H9 (cell line): ENCODE data around the gene PNMA8A. TPM values are rescaled to one million over a fixed set of nuclear protein-coding genes. Genes with fewer than 3 reads are reported as not detected.

ENCODE experiments used
- DNase-seq: peaks from one replicate; pipeline ENCODE4 v3.0.0-alpha.2; 2017
- H2AFZ ChIP-seq: one replicate; pipeline ENCODE4 v1.6.1; 2013; ENCODE audit warnings: mild to moderate bottlenecking, low read length, control low read depth, moderate library complexity
- H2AK5ac ChIP-seq: 2 replicates; pipeline ENCODE4 v1.6.1; 2013; ENCODE audit warnings: low read length, control low read depth, mixed read lengths; ENCODE audit not compliant: insufficient read length
- H2BK120ac ChIP-seq: one replicate; pipeline ENCODE4 v1.6.1; 2013; ENCODE audit warnings: low read depth, mild to moderate bottlenecking, low read length, control low read depth, inconsistent platforms; ENCODE audit not compliant: poor library complexity, severe bottlenecking
- H2BK12ac ChIP-seq: 2 replicates; pipeline ENCODE4 v1.6.1; 2013; ENCODE audit warnings: low read length, control low read depth, mixed read lengths, low read depth; ENCODE audit not compliant: insufficient read length
- H2BK15ac ChIP-seq: 2 replicates; pipeline ENCODE4 v1.6.1; 2013; ENCODE audit warnings: low read depth, low read length, control low read depth
- H2BK20ac ChIP-seq: one replicate; pipeline ENCODE4 v1.6.1; 2013; ENCODE audit warnings: low read depth, mild to moderate bottlenecking, low read length, control low read depth, inconsistent platforms; ENCODE audit not compliant: poor library complexity, severe bottlenecking
- H2BK5ac ChIP-seq: 2 replicates; pipeline ENCODE4 v1.6.1; 2013; ENCODE audit warnings: low read length, control low read depth, mixed read lengths; ENCODE audit not compliant: insufficient read length
- H3K14ac ChIP-seq: 2 replicates; pipeline ENCODE4 v1.6.1; 2013; ENCODE audit warnings: low read length, control low read depth; ENCODE audit not compliant: insufficient read depth
- H3K18ac ChIP-seq: 2 replicates; pipeline ENCODE4 v1.6.1; 2013; ENCODE audit warnings: low read depth, mild to moderate bottlenecking, mixed read lengths, low read length, control low read depth; ENCODE audit not compliant: insufficient read length
- H3K23ac ChIP-seq: 2 replicates; pipeline ENCODE4 v1.6.1; 2013; ENCODE audit warnings: low read length, control low read depth, mixed read lengths, low read depth; ENCODE audit not compliant: insufficient read length
- H3K23me2 ChIP-seq: 2 replicates; pipeline ENCODE4 v1.6.1; 2013; ENCODE audit warnings: low read depth, mild to moderate bottlenecking, mixed read lengths, low read length, control low read depth; ENCODE audit not compliant: insufficient read length, poor library complexity, severe bottlenecking
- H3K27ac ChIP-seq: 2 replicates; pipeline ENCODE4 v1.5.1; 2013; ENCODE audit warnings: low read length, control low read depth, mixed read lengths, low read depth; ENCODE audit not compliant: insufficient read length
- H3K27me3 ChIP-seq: 2 replicates; pipeline ENCODE4 v1.6.1; 2013; ENCODE audit warnings: low read length, control low read depth, inconsistent platforms; ENCODE audit not compliant: insufficient read depth
- H3K4ac ChIP-seq: 2 replicates; pipeline ENCODE4 v1.6.1; 2013; ENCODE audit warnings: low read depth, mild to moderate bottlenecking, control low read depth, inconsistent platforms, low read length, moderate library complexity
- H3K4me1 ChIP-seq: 2 replicates; pipeline ENCODE4 v1.6.1; 2013; ENCODE audit warnings: low read length, control low read depth, inconsistent platforms; ENCODE audit not compliant: insufficient read depth
- H3K4me2 ChIP-seq: 2 replicates; pipeline ENCODE4 v1.6.1; 2013; ENCODE audit warnings: low read length, control low read depth, mixed read lengths; ENCODE audit not compliant: insufficient read length, insufficient read depth
- H3K56ac ChIP-seq: 2 replicates; pipeline ENCODE4 v1.6.1; 2013; ENCODE audit warnings: low read depth, mild to moderate bottlenecking, mixed read lengths, low read length, control low read depth; ENCODE audit not compliant: insufficient read length
- H3K79me1 ChIP-seq: 2 replicates; pipeline ENCODE4 v1.6.1; 2013; ENCODE audit warnings: low read depth, mild to moderate bottlenecking, moderate library complexity, low read length, control low read depth, inconsistent platforms; ENCODE audit not compliant: insufficient read depth, poor library complexity, severe bottlenecking
- H3K79me2 ChIP-seq: 2 replicates; pipeline ENCODE4 v1.6.1; 2013; ENCODE audit warnings: low read length, control low read depth, inconsistent platforms; ENCODE audit not compliant: insufficient read depth
- H3K9ac ChIP-seq: 2 replicates; pipeline ENCODE4 v1.6.1; 2013; ENCODE audit warnings: low read length, control low read depth, mixed read lengths; ENCODE audit not compliant: insufficient read length; ENCODE audit errors: extremely low read depth
- H3K9me3 ChIP-seq: one replicate; pipeline ENCODE4 v1.6.1; 2013; ENCODE audit warnings: low read depth, low read length, inconsistent platforms; ENCODE audit not compliant: control insufficient read depth
- H3T11ph ChIP-seq: one replicate; pipeline ENCODE4 v1.6.1; 2013; ENCODE audit warnings: mild to moderate bottlenecking, low read length, control low read depth, inconsistent platforms
- H4K20me1 ChIP-seq: one replicate; pipeline ENCODE4 v1.6.1; 2013; ENCODE audit not compliant: control insufficient read depth, insufficient read length, insufficient read depth
- H4K5ac ChIP-seq: 2 replicates; pipeline ENCODE4 v1.6.1; 2013; ENCODE audit warnings: low read depth, mild to moderate bottlenecking, mixed read lengths, low read length, control low read depth; ENCODE audit not compliant: insufficient read length
- H4K8ac ChIP-seq: replicated peaks from 2 replicates; pipeline ENCODE4 v1.6.1; 2013; ENCODE audit warnings: low read length, control low read depth, mixed read lengths, low read depth; ENCODE audit not compliant: insufficient read length
- H4K91ac ChIP-seq: 2 replicates; pipeline ENCODE4 v1.6.1; 2013; ENCODE audit warnings: low read depth, mild to moderate bottlenecking, moderate library complexity, mixed read lengths, low read length, control low read depth; ENCODE audit not compliant: insufficient read length
- H3K27ac Mint-ChIP-seq, 3 experiments: 2 replicates in 2 of 3; 3 replicates in 1 of 3; pipeline ENCODE4 v1.8.0; 2020 to 2021; ENCODE audit warnings: mixed read lengths in 3 of 3, mild to moderate bottlenecking in 1 of 3, moderate library complexity in 1 of 3
- H3K27me3 Mint-ChIP-seq: 2 replicates; pipeline ENCODE4 v1.8.0; 2021; ENCODE audit warnings: low read depth, mild to moderate bottlenecking, moderate library complexity, mixed read lengths
- H3K36me3 Mint-ChIP-seq, 3 experiments: 2 replicates in 2 of 3; 3 replicates in 1 of 3; pipeline ENCODE4 v1.8.0; 2020 to 2021; ENCODE audit warnings: low read depth in 3 of 3, mixed read lengths in 3 of 3; ENCODE audit not compliant: insufficient read depth in 1 of 3
- H3K4me1 Mint-ChIP-seq, 2 experiments: 2 replicates each; pipeline ENCODE4 v1.8.0; 2020; ENCODE audit warnings: mixed read lengths in 2 of 2
- H3K4me3 Mint-ChIP-seq, 2 experiments: 2 replicates in 1 of 2; 3 replicates in 1 of 2; pipeline ENCODE4 v1.8.0; 2020 to 2021; ENCODE audit warnings: mild to moderate bottlenecking in 2 of 2, mixed read lengths in 2 of 2, moderate library complexity in 1 of 2
- H3K9me3 Mint-ChIP-seq, 2 experiments: 2 replicates in 1 of 2; 3 replicates in 1 of 2; pipeline ENCODE4 v1.8.0; 2020; ENCODE audit warnings: mild to moderate bottlenecking in 2 of 2, mixed read lengths in 2 of 2, moderate library complexity in 1 of 2
- WGBS: extraction: QIAGEN DNeasy Blood & Tissue Kit; methylation state at CpG from one replicate; pipeline ENCODE4 v1.1.7; 2013; ENCODE audit warnings: missing lambda C conversion rate, low lambda C conversion rate, mixed read lengths; ENCODE audit not compliant: insufficient read length; ENCODE audit errors: extremely low coverage; 5-methylcytosine and 5-hydroxymethylcytosine counted together
- total RNA-seq: library from RNA; stranded (reverse); gene quantifications from 2 replicates; pipeline ENCODE4 v1.2.1, GENCODE V29; 2021
- TF ChIP-seq, protein P1 (sequence below): fragments of 200-600 bp; sonication (generic); conservative IDR thresholded peaks from 3 replicates; pipeline ENCODE4 v1.8.0; 2021; ENCODE audit warnings: antibody characterized with exemption, mild to moderate bottlenecking

PNMA8A gene
- total RNA-seq, 1 experiment from 2014 or later: 22.6 TPM

DNA sequence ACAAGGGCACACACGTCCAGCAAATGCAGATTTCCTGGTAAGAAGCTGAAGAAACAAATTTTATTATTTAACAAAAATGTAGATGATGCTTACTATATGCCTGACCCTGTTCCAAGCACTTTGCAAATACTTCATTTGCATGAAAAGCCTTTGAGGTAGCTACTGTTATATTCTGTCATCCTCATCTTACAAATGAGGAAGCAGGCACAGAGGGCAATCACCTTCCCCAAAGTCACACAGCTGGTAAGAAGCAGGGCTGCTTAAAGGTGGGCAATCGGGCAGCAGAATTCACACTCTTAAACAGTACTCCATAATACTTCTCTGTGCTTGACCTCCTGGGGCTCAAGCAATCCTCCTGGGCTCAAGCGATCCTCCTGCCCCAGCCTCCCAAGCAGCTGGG, 24.4 kb downstream of the PNMA8A start:
- Histone ChIP-seq H2BK12ac (no peak overlapping the region), H2BK20ac (no peak overlapping the region), H3K23me2 (no peaks in the 10 kb centered on the region), H3T11ph (no peak overlapping the region), H4K8ac (no peak overlapping the region), H3K18ac (no peak overlapping the region), H3K4me2 (no peak overlapping the region), H3K56ac (no peak overlapping the region), H4K91ac (no peak overlapping the region), H4K5ac (no peak overlapping the region), H2AK5ac (no peak overlapping the region), H3K79me1 (no peaks in the 10 kb centered on the region), H2BK15ac (no peak overlapping the region), H3K9me3 (no peaks in the 10 kb centered on the region), H3K79me2 (no peaks in the 10 kb centered on the region), H3K4me1 (no peaks in the 10 kb centered on the region), H3K23ac (no peak overlapping the region), H3K4ac (no peak overlapping the region), H2BK5ac (no peak overlapping the region), H2AFZ (no peak overlapping the region), H4K20me1 (no peaks in the 10 kb centered on the region), H3K9ac (no peak overlapping the region), H3K14ac (no peak overlapping the region), H3K27ac (no peak overlapping the region), H3K27me3 (no peaks in the 10 kb centered on the region), H2BK120ac (no peak overlapping the region)
- Mint-ChIP-seq H3K4me1 (no peaks in the 10 kb centered on the region), H3K27ac (no peak overlapping the region), H3K36me3 (no peaks in the 10 kb centered on the region), H3K9me3 (peaks cover 5 to 7% of the 10 kb centered on the region in 2 experiments; a peak in 3 of 5 replicates), H3K27me3 (peaks cover 3% of the 10 kb centered on the region; the same call in 1 of the 2 replicates), H3K4me3 (no peak overlapping the region)
- DNase-seq: no peak
- TF ChIP-seq, protein P1, sequence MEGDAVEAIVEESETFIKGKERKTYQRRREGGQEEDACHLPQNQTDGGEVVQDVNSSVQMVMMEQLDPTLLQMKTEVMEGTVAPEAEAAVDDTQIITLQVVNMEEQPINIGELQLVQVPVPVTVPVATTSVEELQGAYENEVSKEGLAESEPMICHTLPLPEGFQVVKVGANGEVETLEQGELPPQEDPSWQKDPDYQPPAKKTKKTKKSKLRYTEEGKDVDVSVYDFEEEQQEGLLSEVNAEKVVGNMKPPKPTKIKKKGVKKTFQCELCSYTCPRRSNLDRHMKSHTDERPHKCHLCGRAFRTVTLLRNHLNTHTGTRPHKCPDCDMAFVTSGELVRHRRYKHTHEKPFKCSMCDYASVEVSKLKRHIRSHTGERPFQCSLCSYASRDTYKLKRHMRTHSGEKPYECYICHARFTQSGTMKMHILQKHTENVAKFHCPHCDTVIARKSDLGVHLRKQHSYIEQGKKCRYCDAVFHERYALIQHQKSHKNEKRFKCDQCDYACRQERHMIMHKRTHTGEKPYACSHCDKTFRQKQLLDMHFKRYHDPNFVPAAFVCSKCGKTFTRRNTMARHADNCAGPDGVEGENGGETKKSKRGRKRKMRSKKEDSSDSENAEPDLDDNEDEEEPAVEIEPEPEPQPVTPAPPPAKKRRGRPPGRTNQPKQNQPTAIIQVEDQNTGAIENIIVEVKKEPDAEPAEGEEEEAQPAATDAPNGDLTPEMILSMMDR: no peak
- no CpG with 5 or more reads among the region's 3 CpGs for WGBS
